Measurements from ENCODE around the gene TYW5.

DNA sequence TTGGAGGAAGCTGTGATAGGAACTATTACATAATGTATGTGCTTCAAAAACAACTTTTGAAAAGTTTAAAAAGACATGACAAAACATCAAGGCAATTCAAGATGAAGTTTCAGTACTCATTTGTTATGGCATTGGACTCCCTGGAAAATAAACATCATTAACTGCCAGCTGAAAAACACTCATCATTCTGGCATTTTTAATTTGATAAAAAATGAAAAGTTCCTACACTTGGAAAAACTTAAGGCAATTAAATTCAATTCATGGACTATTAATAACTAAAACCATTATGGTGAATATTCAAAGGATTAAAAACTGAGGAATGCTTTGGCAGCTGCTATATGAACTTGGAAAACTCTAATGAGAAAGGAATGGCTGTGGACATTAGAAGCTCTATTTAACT, 8.5 kb downstream of the TYW5 start:
- TF ChIP-seq, protein P1, sequence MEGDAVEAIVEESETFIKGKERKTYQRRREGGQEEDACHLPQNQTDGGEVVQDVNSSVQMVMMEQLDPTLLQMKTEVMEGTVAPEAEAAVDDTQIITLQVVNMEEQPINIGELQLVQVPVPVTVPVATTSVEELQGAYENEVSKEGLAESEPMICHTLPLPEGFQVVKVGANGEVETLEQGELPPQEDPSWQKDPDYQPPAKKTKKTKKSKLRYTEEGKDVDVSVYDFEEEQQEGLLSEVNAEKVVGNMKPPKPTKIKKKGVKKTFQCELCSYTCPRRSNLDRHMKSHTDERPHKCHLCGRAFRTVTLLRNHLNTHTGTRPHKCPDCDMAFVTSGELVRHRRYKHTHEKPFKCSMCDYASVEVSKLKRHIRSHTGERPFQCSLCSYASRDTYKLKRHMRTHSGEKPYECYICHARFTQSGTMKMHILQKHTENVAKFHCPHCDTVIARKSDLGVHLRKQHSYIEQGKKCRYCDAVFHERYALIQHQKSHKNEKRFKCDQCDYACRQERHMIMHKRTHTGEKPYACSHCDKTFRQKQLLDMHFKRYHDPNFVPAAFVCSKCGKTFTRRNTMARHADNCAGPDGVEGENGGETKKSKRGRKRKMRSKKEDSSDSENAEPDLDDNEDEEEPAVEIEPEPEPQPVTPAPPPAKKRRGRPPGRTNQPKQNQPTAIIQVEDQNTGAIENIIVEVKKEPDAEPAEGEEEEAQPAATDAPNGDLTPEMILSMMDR (IDR thresholded peaks at IDR 0.05; ENCODE audit: insufficient read depth, low read length), result no peak
- TF ChIP-seq POLR2AphosphoS5 (IDR thresholded peaks at IDR 0.05; ENCODE audit: low read depth) (no peak), GABPA (IDR thresholded peaks at IDR 0.05; ENCODE audit: low read depth) (no peak), REST (IDR thresholded peaks at IDR 0.05; ENCODE audit: insufficient replicate concordance, low read depth) (no peak)
